ENCODE measurements around the gene C3orf20.

Gene C3orf20

DNA sequence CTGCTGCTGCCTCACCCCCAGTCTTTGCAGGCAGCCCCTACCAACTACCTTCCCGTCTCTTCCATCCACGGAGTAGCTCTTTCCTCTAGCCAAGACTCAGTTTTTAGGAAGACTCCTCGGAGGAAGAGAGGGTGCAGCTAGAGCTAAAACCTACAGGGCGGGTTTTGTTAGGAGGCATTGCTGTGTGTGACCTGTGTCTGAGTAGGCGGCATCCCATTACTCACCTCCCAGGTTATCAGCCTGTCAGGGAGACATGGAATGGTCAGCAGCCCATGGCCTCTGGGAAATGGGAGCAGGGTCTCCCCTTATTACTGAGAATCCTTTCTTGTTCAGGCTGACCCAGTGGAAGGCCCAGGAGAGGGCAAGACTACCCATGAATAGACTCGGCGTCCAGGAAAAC lies 100.1 kb downstream of the C3orf20 start:
- no peak for DNase-seq (ENCODE audit: low read depth)

DNA sequence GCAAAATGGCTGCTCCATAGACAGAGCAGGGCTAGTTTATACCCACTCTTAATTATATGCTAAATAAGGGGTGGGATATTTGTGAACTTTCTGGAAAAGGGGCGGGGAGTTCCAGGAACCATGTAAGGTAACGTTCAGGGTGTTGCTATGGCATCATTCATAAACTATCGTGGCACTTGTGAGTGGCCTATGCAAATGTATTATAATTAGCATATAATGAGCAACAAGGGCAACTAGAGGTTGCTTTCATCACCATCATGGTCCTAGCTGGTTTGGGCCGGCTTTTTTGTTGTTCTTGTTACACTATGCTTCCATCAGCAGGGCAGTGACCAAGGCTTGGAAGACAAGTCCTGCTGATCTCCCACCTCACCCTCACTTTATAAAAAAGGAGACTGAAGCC lies 100.6 kb downstream of the C3orf20 start:
- no peak for DNase-seq (ENCODE audit: low read depth)

DNA sequence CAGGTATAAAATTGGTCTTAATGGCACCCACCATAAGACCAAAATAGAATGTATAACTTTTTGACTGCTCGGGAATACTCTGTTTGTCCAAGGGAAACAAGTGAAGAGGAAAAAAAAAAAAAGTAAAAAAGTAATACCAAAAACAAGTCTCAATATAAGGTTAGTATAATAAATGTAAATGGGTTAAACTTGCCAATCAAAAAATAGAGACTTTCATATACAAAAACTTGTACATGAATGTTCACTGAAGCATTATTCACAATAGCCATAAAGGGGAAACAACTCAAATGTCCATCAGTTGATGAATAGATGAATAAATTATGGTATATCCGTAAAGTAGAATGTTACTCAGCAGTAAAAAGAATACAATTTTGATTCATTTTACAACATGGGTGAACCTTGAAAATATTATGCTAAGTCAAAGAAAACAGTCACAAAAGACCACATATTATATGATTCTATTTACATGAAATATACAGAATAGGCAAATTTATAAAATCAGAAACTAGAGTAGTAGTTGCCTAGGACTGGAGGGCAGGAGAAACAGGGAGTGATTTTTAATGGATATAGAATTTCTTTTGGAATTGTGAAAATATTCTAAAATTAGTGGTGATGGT lies 104.2 kb downstream of the C3orf20 start:
- DNase-seq (ENCODE audit: low read depth): no peak

DNA sequence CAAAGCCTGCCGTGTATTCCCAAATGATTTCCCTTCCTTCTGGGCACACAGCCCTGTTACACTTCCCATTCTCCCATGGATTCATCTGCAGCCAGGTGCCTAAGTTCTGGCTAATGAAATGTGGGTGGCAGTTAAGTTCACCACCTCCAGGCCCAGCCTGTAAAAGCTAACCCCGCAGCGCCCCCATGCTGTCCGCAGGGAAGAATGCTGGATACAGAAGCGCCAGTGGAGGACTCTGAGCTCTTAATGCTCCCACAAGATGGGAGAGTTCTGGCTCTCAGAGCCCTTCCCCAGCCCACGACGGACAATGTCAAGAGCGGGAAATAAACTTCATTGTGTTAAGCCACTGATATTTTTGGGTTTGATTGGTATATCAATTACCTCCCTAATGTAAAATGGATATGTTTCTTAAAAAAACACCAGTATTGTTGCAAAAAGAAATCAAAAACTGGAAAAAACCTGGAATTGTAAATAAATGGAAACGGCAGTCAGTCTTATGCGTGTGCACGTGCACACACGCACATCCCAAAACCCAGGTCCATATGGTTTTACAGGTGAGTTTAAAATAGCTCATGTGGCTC lies 106.1 kb downstream of the C3orf20 start:
- DNase-seq (ENCODE audit: low read depth): no peak

DNA sequence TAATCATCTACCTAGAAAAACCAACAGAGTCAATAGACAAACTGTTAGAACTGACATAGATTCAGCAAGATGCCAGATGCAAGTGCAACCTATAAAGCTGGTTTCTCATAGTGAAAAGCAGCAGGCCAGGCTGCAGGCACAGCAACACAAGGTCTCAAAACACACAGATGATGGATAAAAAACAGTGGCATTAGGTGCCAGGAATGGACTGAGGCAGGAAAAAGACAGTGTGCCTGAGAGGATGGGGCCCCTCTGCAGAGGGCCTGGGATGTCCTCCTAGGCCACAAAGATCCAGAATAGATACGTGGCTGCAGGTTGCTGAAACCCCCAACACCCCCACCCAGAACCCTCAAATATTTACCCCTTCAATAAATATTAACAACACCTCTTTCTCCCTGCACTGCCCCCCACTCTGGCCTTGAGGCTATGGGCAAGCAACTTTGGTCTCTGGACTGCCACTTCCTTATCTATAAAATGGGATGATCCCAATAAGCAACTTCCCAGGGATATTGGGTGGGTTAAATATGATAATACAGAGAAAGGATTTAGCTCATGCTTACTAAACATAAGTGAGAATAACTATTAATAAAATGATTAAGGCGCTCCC lies 108.6 kb downstream of the C3orf20 start:
- no peak for DNase-seq (ENCODE audit: low read depth)

DNA sequence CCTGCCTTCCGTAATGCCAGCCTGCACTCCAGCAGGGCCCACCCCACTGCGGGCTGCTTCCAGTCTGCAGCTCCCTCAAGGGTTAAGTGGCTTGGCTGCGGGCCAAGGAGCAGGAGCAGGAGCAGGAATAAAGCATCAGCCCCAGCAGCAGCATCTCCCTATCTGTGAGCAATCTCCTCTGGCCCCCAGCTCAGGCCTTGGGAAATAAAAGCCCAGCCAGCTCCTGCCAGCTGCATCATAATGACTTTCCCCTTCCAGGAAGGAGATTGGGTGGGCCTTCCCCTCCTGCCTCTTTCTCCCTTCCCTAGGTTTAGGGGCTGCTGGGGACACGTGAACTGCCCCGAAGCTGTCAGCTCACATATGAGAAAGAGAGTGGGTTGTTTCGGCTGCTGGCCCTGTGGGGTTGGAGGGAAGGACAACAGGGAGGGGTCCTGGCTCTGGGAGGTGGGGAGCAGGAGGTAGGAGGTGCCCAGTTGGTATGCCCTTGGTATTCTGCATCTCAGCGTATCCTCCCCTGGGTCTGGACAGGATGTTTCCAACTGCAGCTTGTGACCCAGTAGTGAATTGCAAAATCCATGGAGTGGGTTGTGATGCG lies 109.2 kb downstream of the C3orf20 start:
- no peak for DNase-seq (ENCODE audit: low read depth)

DNA sequence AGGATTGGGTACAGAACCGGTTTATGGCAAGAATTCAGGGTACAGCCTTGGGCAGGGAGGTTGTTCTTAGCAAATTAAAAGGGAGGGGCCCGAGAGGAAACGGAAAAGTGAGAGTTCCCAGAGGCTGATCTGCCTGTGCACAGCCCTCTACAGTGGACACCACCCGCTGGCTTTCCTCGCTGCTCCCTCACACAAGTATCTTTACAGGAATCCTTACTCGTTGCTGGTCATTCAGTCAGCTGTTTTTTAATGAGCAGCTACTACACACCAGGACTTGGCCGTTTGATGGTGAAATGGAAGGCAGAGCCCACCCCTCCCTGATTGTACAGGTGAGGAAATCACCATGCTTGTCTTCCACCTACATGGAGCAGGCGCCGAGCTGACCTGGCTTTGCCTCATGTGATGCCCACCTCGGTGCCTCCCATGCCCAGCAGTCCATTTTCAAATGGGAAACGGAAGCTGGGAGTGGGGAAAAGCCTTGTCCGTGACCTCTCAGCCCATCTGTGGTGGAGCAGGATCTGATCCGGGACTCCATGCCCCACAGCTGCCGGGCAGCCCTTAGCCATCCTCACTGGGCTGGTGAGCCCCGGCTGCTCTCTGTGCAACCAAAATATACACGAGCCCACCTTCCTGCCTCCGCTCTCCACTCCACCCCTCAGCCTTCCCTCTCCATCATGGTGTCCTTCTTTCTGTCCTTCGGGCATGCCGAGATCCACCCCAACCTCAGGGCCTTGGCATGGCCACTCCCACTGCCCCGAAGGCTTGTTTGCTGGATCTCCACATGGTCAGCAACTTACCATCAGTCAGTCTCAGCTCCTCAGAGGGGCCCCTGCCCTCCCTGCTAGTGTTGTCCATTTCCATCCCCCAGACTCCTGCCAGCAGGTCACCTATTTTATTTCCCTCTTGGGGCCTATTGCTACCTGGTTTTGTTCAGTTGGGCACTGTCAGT lies 110.5 kb downstream of the C3orf20 start:
- DNase-seq (ENCODE audit: low read depth): no peak

DNA sequence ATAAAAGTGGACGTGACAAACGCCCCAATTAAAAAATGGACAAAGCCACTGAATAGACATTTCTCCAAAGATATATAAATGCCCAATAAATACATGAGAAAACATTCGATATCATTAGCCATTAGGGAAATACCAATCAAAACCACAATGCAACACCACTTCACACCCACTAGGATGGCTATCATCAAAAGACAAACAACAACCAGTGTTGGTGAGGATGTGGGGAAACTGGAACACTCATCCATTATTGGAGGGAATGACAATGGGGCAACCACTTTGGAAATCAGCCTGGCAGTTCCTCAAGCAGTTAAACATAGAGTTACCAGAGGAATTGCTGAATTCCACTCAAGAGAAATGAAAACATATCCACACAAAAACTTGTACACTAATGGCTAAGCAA lies 111.4 kb downstream of the C3orf20 start:
- no peak for DNase-seq (ENCODE audit: low read depth)

DNA sequence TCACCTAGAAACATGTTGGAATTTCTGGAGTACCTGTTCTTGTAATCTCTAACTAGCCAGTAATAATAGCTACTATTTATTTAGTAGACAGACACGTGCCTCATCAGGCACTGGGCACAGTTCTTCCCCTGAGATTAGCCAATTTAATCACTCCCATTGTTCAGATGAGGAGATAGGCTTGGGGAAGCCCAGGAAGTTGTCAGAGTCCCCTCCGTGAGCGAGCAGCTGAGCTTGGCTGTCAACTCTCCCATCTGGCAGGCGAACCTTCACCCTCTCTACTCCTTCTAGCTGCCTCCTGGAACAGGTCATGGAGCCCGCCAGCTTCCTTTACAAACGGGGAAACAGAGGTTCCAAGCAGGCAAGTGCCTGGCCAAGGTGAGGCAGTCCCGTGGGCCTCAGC lies 112.7 kb downstream of the C3orf20 start:
- DNase-seq (ENCODE audit: low read depth): no peak

DNA sequence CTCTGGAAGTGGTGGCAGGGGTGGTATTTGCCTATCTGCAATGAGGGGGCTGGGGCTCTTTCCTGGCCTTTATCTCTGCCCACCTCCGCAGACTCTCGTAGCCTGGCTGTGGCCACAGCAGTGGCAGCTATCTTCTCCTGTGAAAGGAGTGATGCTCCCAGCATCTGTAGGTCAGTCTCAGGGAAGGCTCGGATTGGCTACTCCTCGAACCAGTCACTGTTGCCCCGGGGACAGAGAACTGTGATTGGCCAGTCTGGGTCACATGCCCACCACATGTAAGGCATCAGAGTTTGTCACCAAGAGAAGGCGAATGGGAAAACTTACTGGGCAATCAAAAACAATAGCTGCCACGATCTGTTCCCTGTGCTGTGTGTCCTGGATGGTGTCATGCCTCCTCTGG lies 113.7 kb downstream of the C3orf20 start:
- DNase-seq (ENCODE audit: low read depth): no peak

DNA sequence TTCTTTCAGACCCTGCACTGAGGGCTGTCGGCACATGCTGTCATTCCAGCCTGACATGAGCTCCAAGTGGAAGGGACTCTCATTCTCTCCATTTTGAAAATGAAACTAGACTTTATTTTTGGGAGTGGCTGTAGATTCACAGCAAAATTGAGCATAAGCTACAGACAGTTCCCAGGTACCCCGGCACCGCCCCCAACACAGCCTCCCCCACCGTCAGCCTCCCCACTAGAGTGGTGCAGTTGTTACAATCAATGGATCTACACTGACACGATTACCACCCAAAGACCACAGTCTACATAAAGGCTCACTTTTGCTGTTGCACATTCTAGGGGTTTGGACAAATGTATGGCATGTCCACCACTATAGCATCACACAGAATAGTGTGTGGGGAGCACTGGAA lies 114.3 kb downstream of the C3orf20 start:
- DNase-seq (ENCODE audit: low read depth): no peak

DNA sequence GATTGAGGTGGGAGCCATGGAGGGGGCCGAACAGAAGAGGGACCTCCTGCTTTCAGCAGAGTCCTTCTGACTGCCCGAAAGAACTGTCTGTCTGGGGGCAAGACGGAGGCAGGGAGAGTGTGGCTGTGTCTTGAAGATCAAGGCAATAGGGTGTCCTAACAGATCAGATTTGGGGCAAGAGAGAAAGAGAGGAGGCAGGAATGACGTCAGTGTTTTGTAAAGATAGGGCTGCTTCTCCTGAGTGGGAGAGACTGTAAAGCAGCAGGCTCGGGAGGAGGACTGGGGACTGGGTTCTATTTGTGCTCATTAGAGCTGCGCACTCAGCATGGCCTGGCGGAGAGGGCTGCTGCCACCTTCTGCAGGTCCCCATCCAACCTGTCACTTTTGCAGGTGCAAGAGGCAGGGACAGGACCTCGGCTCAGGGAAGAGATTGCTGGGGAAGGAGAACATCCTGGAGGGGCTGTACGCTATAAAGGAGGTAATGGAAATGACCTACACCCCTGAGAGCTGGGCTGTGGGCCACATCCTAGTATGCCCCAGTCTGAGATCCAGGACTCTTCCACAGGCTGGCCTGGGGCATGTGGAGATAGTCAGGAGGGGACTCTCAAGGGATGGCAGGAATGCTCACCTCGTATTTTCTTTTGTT lies 114.8 kb downstream of the C3orf20 start:
- no peak for DNase-seq (ENCODE audit: low read depth)

DNA sequence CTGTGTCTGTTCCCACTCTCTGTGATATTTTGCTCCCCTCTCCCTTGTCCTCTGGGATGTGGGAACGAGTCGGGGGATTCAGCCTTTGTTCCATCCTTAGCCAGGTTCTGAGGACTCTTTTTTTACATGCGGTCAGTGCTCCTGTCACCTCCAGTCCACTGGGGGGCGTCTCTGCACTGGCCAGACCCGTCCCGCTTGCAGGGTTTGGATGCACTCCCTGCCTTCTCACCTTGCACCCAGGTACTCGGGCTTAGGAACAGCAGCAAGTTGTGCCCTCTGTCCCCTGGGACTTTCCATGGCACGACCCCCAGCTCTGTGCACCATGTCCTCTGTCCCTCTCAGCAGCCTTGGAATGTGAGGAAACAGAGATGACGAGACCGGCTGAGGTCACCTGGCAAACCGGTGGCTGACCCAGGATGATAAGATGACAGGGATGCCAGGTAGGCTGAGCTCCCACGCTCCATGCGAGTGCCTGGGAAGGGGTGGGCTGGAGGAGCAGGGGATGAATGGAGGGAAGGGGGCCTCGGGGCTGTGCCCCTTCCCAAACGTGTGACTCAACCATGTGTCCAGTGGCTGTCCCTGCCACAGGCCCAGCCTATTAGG lies 116.5 kb downstream of the C3orf20 start:
- DNase-seq (ENCODE audit: low read depth): no peak

DNA sequence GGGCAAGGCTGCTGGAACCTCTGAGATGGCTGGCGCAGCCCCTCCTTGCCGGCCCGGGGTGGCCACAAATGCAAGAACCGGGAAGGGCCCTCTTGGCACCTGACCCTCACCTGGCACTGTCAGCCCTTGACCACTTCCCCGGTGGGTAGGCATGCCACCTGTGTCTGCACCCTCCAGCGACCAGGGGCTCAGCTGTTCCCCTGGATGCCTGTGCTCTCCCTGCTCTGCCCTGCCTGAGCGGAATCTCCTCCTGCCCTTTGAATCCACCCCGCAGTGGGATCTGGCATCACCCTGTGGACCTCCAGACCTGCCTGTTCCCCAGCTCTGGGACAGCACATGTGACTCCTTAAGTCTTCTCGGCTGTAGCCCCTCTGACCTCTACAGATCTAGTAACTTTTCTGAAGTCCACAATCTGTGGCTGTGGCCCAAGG lies 117.8 kb downstream of the C3orf20 start:
- DNase-seq (ENCODE audit: low read depth): no peak

DNA sequence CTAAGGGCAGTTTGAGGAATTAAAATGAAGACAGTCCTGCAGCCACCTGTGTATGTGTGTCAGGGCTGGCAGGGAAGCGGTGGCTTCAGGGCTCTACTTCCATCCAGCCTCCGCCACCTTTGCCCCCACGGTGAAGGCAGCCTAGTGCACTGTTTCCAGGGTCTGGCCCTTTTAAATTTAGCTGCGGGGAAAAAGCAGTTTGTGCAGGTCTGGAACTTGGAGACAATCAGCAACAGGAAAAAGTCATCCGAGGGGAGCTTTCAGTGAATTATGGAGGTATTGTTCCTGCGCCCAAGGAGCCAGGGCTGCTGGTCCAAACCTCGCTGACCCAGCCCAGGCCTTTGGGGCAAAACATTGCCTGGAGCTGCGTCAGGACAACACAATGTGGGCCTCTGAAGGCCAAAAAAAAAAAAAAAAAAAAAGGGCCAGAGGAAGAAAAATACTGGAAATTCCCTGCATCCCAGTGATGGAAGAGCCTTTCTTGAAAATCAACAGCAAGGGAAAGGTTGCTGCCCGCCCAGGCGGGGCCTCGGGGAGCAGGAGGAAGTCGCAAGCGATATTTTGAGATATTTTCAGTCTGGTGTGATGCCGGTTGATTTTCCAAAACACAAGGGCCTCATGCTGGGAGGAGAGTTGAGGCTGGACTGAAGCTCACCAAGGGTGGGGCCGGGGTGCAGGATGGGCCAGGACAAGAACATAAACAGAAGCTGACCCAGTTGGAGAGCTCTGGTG lies 118.4 kb downstream of the C3orf20 start:
- no peak for DNase-seq (ENCODE audit: low read depth)

DNA sequence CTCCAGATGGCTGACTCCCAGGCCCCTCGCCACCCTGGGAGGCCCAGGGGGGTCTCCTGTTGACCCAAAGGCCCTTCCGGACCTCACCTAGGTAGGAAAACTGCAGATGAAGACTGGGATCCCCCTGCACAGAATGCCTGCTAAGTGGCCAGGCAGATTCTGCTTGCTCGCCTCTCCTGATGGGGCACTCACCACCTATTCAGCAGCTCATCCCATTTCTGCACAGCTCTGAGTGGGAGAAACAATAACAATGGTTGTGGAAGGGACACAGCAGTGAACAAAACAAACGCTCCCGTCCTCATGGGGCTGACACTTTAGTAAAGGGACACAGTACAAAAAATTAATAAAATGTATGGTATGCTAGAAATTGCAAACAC lies 118.9 kb downstream of the C3orf20 start:
- DNase-seq (ENCODE audit: low read depth): no peak

DNA sequence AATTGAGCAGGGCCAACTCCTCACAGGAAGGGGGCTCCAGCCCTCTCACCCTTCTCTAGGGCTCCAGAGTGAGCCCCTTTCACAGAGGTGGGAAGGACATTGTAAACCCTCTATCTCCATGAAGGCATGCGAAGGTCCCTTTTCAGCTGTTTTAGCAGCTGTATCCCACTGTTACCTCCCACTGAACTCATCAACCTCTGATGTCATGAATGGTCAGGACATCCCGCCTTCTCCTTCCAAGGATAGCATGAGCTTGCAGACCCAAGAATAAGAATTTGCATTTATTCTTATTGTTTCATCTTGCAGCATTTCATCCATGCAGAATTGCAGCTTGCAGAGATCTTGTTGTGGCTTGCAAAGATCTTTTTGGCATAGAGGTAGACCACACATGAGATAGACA lies 119.5 kb downstream of the C3orf20 start:
- no peak for DNase-seq (ENCODE audit: low read depth)

DNA sequence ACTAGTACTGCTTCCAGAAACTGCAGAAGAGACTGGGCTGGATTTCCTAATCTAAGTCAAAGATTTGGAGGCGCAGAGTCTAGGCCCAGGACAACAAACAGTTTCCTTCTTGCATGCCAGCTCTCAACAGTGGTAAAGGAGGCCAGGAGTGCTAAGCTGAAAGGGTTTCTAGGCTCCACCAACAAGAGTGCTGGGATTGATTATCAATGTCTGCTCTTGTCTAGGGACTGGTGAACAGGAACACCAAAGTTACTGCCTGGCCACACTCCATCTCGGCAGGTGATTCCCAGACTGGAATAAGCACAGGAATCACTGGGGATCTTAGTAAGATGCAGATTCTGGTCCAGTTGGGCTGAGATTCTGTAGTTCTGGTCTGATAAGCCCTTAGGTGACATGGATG lies 121.1 kb downstream of the C3orf20 start:
- no peak for DNase-seq (ENCODE audit: low read depth)

DNA sequence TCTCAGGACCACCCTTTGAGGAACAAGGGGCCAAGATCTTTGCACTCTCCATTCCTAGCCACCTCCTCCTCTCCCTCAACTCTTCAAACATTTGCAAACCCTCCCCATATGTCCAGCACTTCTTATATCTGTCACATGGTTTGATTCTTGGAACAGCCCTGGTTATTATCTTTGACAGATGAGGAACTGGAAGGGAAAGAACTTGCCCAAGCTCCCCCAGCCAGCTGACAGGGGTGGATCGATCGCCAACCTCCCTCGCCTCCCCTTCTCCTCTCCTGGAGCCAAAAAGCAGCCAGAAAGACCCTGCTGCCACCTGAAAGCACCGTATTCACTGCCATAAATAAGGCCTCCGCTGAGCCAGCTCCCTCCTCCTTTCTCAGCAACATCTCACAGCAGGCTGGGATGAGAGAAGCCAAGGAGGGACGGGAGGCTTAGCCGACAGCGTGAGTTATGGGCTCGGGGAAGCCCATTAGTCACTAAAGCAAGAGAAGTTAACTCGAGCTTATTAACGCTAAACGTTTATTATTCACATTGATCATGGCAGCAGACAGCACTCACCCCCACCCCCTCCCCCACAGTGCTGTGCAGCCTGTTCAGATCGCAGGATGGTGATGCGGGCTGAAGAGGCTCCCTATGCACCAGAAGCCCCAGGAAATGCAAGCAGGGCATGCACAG lies 121.6 kb downstream of the C3orf20 start:
- no peak for DNase-seq (ENCODE audit: low read depth)

DNA sequence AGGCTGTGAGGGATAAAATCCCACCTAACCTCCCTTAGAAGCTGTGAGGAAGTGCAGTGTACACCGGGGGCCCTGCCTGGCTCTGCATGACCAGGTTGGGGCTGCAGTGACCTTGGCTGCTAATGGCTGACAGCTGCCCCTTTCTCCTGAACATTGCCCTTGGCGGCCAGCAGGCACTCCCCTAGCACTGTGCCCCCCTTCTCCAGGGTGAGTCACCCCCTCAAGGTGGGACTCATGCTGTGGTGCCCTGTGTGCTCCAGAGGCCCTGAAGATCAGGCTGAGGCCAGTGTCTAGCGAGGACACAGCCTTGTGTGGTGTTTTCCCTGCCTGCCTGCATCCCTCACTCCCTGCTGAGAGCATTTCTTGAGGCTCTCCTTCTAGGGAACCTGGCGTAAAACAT lies 122.8 kb downstream of the C3orf20 start:
- DNase-seq (ENCODE audit: low read depth): no peak

All from non-pigmented ciliary epithelial cell (primary cell).